ENCODE data around the gene PACRG.

- TF ChIP-seq CTCF (IDR thresholded peaks at IDR 0.05) (no peak), POLR2A (IDR thresholded peaks at IDR 0.05) (no peak)
These were observed 840 bp upstream of the PACRG start for GRCh38 chr6:162726947-162727321.
